GM12874 (cell line): Measurements from ENCODE around the gene CDH19.

Experiments
- TF ChIP-seq, protein P1 (sequence below): IDR thresholded peaks from 2 replicates; pipeline ENCODE4 v1.5.1; 2011; ENCODE audit warnings: low read depth, mild to moderate bottlenecking, control low read depth, low read length, moderate library complexity; ENCODE audit not compliant: insufficient read depth

CDH19 gene

DNA sequence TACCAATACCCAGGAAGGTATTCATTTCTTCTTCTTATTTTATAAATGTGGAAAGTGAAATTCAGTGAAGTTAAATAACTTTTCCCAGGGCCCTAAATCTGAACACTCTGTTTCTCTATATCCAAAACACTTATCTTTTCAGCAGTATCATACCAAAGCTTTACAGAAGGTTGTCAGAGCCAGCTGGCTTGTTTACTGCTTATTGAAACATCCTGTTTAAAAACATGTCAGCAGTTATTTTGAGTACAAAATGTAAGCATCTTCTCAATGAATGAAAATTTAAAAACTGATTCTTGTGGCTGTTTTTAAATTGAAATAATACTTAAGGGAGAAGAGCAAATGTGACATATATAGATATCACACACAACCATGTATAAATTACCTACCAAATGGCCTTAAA, 11.3 kb upstream of the CDH19 start:
- TF ChIP-seq, protein P1, sequence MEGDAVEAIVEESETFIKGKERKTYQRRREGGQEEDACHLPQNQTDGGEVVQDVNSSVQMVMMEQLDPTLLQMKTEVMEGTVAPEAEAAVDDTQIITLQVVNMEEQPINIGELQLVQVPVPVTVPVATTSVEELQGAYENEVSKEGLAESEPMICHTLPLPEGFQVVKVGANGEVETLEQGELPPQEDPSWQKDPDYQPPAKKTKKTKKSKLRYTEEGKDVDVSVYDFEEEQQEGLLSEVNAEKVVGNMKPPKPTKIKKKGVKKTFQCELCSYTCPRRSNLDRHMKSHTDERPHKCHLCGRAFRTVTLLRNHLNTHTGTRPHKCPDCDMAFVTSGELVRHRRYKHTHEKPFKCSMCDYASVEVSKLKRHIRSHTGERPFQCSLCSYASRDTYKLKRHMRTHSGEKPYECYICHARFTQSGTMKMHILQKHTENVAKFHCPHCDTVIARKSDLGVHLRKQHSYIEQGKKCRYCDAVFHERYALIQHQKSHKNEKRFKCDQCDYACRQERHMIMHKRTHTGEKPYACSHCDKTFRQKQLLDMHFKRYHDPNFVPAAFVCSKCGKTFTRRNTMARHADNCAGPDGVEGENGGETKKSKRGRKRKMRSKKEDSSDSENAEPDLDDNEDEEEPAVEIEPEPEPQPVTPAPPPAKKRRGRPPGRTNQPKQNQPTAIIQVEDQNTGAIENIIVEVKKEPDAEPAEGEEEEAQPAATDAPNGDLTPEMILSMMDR: no peak

DNA sequence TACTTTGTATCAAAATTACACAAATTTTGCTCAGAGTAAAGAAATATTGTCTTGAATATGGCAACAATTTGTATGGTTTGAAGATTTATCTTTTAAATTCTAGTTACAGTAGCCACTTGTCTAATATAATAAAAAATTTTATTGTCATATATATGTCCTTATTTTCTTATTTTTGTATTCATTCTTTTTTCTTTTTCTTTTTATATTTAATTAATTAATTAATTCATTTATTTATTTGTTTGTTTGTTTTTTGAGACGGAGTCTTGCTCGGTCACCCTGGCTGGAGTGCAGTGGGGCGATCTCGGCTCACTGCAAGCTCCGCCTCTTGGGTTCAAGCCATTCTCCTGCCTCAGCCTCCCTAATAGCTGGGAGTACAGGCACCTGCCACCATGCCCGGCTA, 3.7 kb upstream of the CDH19 start:
- TF ChIP-seq, protein P1: no peak

DNA sequence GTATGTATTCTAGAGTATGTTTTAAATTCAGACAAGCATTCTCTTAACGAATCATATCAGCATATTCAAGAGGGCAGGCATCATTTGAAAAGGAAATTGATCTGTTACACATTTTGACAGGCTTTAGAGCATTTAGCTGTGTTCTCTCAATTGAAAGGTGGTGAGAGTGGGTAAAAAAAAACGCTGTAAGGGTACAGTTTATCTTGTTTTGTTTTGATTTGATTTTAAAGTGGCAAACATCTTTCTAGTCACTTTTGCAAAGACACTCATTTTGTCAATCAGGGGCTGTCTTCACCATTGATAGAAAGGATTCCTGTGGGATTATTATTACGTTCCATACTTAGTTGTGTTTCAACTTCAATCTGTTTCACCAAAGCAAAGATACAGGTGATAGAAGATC, 2.2 kb downstream of the CDH19 start:
- TF ChIP-seq, protein P1: no peak

DNA sequence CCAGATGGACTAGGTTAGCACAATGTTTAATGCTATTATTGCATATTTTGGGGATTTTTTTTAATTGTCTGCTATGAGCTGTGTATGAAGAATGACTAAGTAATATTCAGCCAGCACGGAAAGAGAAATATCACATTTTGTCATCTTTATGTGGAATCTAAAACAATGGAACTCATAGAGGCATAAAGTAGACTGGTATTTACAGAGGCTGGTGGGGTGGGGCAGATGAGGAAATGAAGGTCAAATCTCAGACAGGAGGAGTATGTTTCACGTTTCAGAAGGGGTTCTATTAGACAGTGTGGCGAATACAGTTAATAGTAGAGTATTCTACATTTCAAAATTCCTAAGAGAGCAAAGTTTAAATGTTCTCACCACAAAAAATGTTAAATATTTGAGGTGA, 4.7 kb downstream of the CDH19 start:
- TF ChIP-seq, protein P1: no peak

DNA sequence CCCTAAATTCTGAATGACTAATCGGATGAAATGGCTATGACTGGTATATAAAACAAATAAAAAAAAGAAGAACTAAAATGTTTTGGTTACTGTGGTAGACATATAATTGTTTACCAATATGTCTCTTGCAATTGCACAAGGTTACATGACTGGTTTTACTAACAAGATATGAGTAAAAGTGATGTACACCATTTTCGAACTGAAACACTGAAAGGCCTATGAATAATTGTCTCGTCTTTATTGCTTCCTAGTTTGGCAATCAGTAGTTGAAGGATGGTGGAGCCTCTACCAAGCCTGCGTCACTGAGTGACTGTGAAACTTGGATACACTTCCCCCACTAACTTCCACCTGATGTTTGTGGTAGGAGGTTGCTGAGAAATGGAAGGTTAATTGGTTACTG, 16.5 kb downstream of the CDH19 start:
- TF ChIP-seq, protein P1: no peak

DNA sequence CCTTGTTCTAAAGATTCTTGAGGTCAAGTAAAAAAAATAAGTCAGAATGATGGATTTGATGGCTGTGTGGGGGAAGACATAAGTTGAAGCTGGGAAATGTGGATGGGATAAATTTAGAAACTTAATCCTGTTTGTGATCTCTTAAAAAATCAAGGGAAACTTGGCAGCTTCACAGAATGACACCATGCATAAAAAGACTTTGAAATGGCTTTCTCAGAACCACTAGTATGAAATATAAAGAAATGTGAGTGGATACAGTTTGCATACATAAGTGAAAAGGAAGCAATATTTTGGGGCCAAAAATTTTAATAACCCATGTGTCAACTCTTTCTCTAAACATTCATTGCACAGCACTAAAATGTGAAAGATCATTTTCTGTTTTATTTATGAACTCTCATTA, 21.7 kb downstream of the CDH19 start:
- TF ChIP-seq, protein P1: no peak

DNA sequence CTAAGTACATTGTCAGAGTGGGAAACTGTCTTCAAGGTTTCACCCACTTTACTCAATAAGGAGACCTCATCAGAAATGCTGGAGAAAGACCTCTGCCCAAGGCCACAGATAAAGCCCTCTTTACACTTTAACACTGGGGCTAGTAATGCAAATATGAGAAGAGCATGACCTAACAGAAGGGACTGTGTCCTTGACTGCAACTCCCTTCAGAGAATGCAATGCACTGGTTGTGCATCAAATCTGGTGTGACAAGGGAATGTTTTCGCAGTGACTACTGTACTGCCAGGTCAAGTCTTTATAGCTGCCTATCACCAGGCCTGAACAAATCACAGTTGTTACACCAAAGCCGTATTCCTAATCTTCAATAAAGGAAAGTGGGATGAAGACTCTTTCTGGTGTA, 28.6 kb downstream of the CDH19 start:
- TF ChIP-seq, protein P1: no peak

DNA sequence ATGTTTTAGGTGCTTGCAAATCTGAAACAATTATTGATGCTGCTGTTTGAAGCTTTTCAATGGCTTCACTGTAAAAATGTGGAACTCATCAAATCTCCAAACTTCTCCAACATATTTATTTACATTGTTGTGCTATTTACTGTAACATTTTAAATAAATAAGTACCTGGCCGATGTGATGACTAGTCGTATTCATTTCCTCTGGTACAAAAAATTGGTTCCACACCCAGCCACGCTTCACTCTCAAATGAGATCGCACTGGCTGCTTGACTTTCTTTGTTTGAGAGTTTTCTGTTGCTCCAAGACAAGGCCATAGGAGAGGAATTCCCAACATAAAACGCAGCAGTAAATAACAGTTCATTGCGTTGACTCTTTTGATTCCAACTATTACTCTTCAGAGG, 32.0 kb downstream of the CDH19 start:
- TF ChIP-seq, protein P1: no peak
